OCI-LY1 (cell line): ENCODE data around the gene OAS3.

ENCODE experiments used
- EZH2 ChIP-seq: fragments of 200-600 bp; sonication (generic), shearing (Covaris generic); IDR thresholded peaks from 2 replicates; pipeline ENCODE4 v1.8.0; 2017; ENCODE audit warnings: borderline replicate concordance, mixed run types, mild to moderate bottlenecking, antibody characterized with exemption, low read length, moderate library complexity, mixed read lengths
- TF ChIP-seq, protein P1 (sequence below): fragments of 200-600 bp; sonication (generic), shearing (Covaris generic); IDR thresholded peaks from 2 replicates; pipeline ENCODE4 v1.5.1; 2017; ENCODE audit warnings: mild to moderate bottlenecking, antibody characterized with exemption, low read length, moderate library complexity, mixed read lengths

DNA sequence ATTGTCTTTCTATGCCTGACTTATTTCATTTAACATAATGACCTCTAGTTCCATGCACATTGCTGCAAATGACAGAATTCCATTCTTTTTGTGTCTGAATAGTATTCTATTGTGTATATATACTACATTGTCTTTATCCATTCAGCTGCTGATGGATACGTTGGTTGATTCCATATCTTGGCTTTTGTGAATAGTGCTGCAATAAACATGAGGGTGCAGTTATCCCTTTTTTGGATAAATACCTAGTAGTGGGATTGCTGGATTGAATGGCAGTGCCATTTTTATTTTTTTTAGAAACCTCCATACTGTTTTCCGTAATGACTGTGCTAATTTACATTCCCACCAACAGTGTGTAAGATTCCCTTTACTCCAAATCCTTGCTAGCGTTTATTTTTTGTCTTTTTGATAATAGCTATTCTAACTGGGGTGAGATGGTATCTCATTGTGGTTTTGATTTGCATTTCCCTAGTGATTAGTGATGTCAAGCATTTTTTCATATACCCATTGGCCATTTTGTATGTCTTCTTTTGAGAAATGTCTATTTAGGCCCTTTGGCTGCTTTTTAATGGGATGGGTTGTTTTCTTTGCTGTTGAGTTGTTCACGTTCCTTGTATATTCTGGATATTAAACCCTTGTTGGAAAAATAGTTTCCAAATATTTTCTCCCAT lies 42.4 kb downstream of the OAS3 start:
- no peak for TF ChIP-seq EZH2
- TF ChIP-seq, protein P1, sequence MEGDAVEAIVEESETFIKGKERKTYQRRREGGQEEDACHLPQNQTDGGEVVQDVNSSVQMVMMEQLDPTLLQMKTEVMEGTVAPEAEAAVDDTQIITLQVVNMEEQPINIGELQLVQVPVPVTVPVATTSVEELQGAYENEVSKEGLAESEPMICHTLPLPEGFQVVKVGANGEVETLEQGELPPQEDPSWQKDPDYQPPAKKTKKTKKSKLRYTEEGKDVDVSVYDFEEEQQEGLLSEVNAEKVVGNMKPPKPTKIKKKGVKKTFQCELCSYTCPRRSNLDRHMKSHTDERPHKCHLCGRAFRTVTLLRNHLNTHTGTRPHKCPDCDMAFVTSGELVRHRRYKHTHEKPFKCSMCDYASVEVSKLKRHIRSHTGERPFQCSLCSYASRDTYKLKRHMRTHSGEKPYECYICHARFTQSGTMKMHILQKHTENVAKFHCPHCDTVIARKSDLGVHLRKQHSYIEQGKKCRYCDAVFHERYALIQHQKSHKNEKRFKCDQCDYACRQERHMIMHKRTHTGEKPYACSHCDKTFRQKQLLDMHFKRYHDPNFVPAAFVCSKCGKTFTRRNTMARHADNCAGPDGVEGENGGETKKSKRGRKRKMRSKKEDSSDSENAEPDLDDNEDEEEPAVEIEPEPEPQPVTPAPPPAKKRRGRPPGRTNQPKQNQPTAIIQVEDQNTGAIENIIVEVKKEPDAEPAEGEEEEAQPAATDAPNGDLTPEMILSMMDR: no peak
